ENCODE measurements around the gene BCAP29. TPM values are rescaled to one million over a fixed set of nuclear protein-coding genes. Genes with fewer than 3 reads are reported as not detected.

BCAP29 gene
- total RNA-seq, 1 donor from 2014 or later: 103 TPM

DNA sequence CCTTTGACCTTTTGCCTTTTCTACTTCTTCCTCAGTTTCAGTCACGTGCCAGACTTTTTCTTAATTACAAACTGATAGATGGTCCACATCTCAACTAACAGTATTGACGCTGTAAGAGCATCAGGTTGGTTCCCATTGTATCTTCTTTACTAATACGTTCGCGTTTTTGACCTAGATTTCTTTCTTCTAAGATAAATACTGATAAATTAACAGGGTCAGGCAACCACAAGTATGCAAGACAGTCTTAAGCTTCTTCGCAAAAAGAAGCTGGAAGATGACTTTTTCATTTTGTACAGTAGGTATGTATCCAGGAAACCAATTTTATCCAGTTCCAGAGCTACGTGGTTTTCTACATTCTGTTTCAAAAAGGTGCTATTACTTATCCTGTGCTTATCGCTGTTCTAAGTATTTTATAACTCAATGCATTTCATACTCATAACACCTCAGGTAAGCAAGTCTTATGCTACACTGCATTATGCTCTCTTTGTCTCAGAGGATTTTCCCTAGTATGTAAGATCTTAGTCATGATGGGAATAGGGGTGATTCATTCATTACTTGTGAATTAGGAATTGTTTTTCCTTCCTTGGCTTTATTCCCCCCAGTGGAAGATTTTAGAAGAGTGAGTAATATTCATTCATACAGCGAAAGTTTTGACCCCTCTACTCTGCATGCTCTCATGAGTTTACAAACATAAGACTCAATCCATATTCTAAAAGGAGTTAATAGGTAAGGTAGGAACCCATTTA is 15.3 kb upstream of the BCAP29 start:
- H3K4me3 ChIP-seq: peak overlapping the region; percentile 88
- H3K36me3 ChIP-seq: no peaks in the 10 kb centered on the region
- H4K20me1 ChIP-seq (ENCODE audit: low read depth): peaks cover 3% of the 10 kb centered on the region
- H3K79me2 ChIP-seq (ENCODE audit: low read depth): peaks cover 61% of the 10 kb centered on the region
- no peaks in the 10 kb centered on the region for H3K9me3 ChIP-seq (ENCODE audit: low read depth)
- peak; percentile 2 for DNase-seq (ENCODE audit: low spot score)
- no peak for TF ChIP-seq EZH2 (IDR thresholded peaks at IDR 0.05)
- TF ChIP-seq, protein P1, sequence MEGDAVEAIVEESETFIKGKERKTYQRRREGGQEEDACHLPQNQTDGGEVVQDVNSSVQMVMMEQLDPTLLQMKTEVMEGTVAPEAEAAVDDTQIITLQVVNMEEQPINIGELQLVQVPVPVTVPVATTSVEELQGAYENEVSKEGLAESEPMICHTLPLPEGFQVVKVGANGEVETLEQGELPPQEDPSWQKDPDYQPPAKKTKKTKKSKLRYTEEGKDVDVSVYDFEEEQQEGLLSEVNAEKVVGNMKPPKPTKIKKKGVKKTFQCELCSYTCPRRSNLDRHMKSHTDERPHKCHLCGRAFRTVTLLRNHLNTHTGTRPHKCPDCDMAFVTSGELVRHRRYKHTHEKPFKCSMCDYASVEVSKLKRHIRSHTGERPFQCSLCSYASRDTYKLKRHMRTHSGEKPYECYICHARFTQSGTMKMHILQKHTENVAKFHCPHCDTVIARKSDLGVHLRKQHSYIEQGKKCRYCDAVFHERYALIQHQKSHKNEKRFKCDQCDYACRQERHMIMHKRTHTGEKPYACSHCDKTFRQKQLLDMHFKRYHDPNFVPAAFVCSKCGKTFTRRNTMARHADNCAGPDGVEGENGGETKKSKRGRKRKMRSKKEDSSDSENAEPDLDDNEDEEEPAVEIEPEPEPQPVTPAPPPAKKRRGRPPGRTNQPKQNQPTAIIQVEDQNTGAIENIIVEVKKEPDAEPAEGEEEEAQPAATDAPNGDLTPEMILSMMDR (IDR thresholded peaks at IDR 0.05): no peak
- no peak for TF ChIP-seq EZH2phosphoT487 (IDR thresholded peaks at IDR 0.05)
- no peaks in the 10 kb centered on the region for H3K27me3 ChIP-seq
- H3K27ac ChIP-seq: no peak overlapping the region
- no peak overlapping the region for H3K27ac Mint-ChIP-seq
- peak overlapping the region; percentile 87 for H3K4me3 Mint-ChIP-seq
- no peaks in the 10 kb centered on the region for H3K9me3 Mint-ChIP-seq
- H3K4me1 ChIP-seq: peaks cover 16% of the 10 kb centered on the region
- H3K36me3 Mint-ChIP-seq: no peaks in the 10 kb centered on the region
- no peaks in the 10 kb centered on the region for H3K27me3 Mint-ChIP-seq (ENCODE audit: insufficient read depth, low read depth)
- H3K4me1 Mint-ChIP-seq: peaks cover 32% of the 10 kb centered on the region
- peak overlapping the region; percentile 87 for H3K9ac ChIP-seq
- H3K4me2 ChIP-seq: peak overlapping the region; percentile 88
- no peaks in the 10 kb centered on the region for H3F3A ChIP-seq (ENCODE audit: low read depth)
- peak overlapping the region; percentile 98 for H2AFZ ChIP-seq (replicated peaks)

DNA sequence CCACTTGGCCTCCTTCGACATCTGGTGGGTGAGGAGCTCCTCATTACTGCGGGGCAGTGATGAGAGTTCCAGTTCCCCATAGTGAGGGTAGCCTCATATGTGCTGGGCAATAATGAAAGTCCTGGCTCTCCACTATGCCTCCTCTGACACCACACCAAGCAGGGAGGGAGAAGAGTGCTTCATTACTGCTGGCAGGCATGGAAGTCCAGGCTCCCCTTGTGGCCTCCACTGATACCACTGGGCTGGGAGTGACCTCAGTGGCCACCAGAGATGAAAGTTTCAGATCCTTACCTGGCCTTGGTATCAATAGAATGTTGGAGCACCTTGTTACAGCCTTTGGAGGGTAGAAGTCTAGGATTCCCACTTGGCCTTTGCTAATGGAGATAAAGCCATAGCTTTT is 9.7 kb upstream of the BCAP29 start:
- Mint-ChIP-seq H3K27me3 (ENCODE audit: insufficient read depth, low read depth) (no peaks in the 10 kb centered on the region), H3K4me3 (no peak overlapping the region), H3K36me3 (peaks cover 3% of the 10 kb centered on the region), H3K27ac (no peak overlapping the region), H3K4me1 (peaks cover 4% of the 10 kb centered on the region), H3K9me3 (no peaks in the 10 kb centered on the region)
- no peak for DNase-seq (ENCODE audit: low spot score)
- no peak for TF ChIP-seq EZH2phosphoT487 (IDR thresholded peaks at IDR 0.05)
- TF ChIP-seq, protein P1 (IDR thresholded peaks at IDR 0.05): no peak
- TF ChIP-seq EZH2 (IDR thresholded peaks at IDR 0.05): no peak
- Histone ChIP-seq H3K4me3 (no peak overlapping the region), H3F3A (ENCODE audit: low read depth) (no peaks in the 10 kb centered on the region), H4K20me1 (ENCODE audit: low read depth) (no peaks in the 10 kb centered on the region), H3K9me3 (ENCODE audit: low read depth) (no peaks in the 10 kb centered on the region), H2AFZ (replicated peaks) (no peak overlapping the region), H3K4me1 (no peaks in the 10 kb centered on the region), H3K79me2 (ENCODE audit: low read depth) (peaks cover 9% of the 10 kb centered on the region), H3K4me2 (no peak overlapping the region), H3K36me3 (peaks cover 11% of the 10 kb centered on the region), H3K27ac (no peak overlapping the region), H3K9ac (no peak overlapping the region), H3K27me3 (no peaks in the 10 kb centered on the region)

DNA sequence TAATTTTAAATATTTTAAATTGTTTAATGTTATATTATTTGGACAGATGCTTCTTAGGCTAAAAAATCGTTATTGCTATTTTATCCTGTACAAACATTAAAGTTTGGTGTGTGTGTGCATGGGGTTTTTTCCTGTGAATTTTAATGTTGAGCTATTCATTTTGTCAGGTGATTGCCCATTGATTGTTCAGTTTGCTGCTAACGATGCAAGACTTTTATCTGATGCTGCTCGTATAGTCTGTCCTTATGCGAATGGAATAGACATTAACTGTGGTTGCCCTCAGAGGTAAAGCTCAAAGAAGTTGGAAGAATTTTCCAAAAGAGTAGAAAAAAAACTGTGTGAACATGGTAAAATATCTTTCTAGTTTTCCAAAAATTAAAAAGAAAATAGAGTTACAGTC is 6.5 kb upstream of the BCAP29 start:
- Mint-ChIP-seq H3K4me3 (no peak overlapping the region), H3K27me3 (ENCODE audit: insufficient read depth, low read depth) (no peaks in the 10 kb centered on the region), H3K36me3 (peaks cover 8% of the 10 kb centered on the region), H3K9me3 (no peaks in the 10 kb centered on the region), H3K27ac (no peak overlapping the region), H3K4me1 (no peaks in the 10 kb centered on the region)
- H3K27ac ChIP-seq: no peak overlapping the region
- H3K36me3 ChIP-seq: peaks cover 11% of the 10 kb centered on the region
- H3K4me3 ChIP-seq: no peak overlapping the region
- no peak overlapping the region for H3K9ac ChIP-seq
- no peak for DNase-seq (ENCODE audit: low spot score)
- H3K79me2 ChIP-seq (ENCODE audit: low read depth): no peaks in the 10 kb centered on the region
- no peaks in the 10 kb centered on the region for H4K20me1 ChIP-seq (ENCODE audit: low read depth)
- no peaks in the 10 kb centered on the region for H3F3A ChIP-seq (ENCODE audit: low read depth)
- H3K4me2 ChIP-seq: no peak overlapping the region
- no peak overlapping the region for H2AFZ ChIP-seq (replicated peaks)
- no peaks in the 10 kb centered on the region for H3K9me3 ChIP-seq (ENCODE audit: low read depth)
- H3K27me3 ChIP-seq: no peaks in the 10 kb centered on the region
- no peaks in the 10 kb centered on the region for H3K4me1 ChIP-seq
- TF ChIP-seq EZH2phosphoT487 (IDR thresholded peaks at IDR 0.05) (no peak), EZH2 (IDR thresholded peaks at IDR 0.05) (no peak)
- TF ChIP-seq, protein P1 (IDR thresholded peaks at IDR 0.05): no peak
